WTC11 (cell line): Measurements from ENCODE around the gene MFF. TPM values are rescaled to one million over a fixed set of nuclear protein-coding genes. Genes with fewer than 3 reads are reported as not detected.

Experiments
- ATF1 ChIP-seq: sonication (generic); formaldehyde crosslinking; IDR thresholded peaks from 2 replicates; pipeline ENCODE4 v1.8.1; 2023; ENCODE audit warnings: mild to moderate bottlenecking, moderate library complexity, missing genetic modification reagents
- ESRRA ChIP-seq: sonication (generic); formaldehyde crosslinking; IDR thresholded peaks from 2 replicates; pipeline ENCODE4 v1.8.1; 2022; ENCODE audit warnings: mild to moderate bottlenecking, missing genetic modification reagents, borderline replicate concordance
- FOXK1 ChIP-seq: sonication (generic); formaldehyde crosslinking; IDR thresholded peaks from 2 replicates; pipeline ENCODE4 v1.8.0; 2022; ENCODE audit warnings: mild to moderate bottlenecking, moderate library complexity, missing genetic modification reagents
- FOXP1 ChIP-seq: sonication (generic); formaldehyde crosslinking; IDR thresholded peaks from 2 replicates; pipeline ENCODE4 v1.8.0; 2022; ENCODE audit warnings: missing genetic modification reagents, mild to moderate bottlenecking, moderate library complexity, borderline replicate concordance
- MYBL2 ChIP-seq: sonication (generic); formaldehyde crosslinking; IDR thresholded peaks from 2 replicates; pipeline ENCODE4 v1.8.1; 2023; ENCODE audit warnings: mild to moderate bottlenecking, moderate library complexity, missing genetic modification reagents
- NFYB ChIP-seq: sonication (generic); formaldehyde crosslinking; conservative IDR thresholded peaks from 2 replicates; pipeline ENCODE4 v1.8.0; 2022; ENCODE audit warnings: low read depth, missing genetic modification reagents
- RELA ChIP-seq: sonication (generic); formaldehyde crosslinking; IDR thresholded peaks from 2 replicates; pipeline ENCODE4 v1.8.1; 2022; ENCODE audit warnings: missing genetic modification reagents, mild to moderate bottlenecking, borderline replicate concordance
- SMAD3 ChIP-seq: sonication (generic); formaldehyde crosslinking; IDR thresholded peaks from 2 replicates; pipeline ENCODE4 v1.8.0; 2022; ENCODE audit warnings: missing genetic modification reagents, mild to moderate bottlenecking, borderline replicate concordance
- TCF7 ChIP-seq: sonication (generic); formaldehyde crosslinking; IDR thresholded peaks from 2 replicates; pipeline ENCODE4 v1.8.0; 2022; ENCODE audit warnings: mild to moderate bottlenecking, low read depth, missing genetic modification reagents, moderate library complexity
- ZBTB21 ChIP-seq: sonication (generic); formaldehyde crosslinking; IDR thresholded peaks from 2 replicates; pipeline ENCODE4 v1.8.1; 2023; ENCODE audit warnings: mild to moderate bottlenecking, missing genetic modification reagents, borderline replicate concordance
- ZNF138 ChIP-seq: sonication (generic); formaldehyde crosslinking; conservative IDR thresholded peaks from 2 replicates; pipeline ENCODE4 v1.8.1; 2022; ENCODE audit warnings: mild to moderate bottlenecking, moderate library complexity, missing genetic modification reagents
- ZNF219 ChIP-seq: sonication (generic); formaldehyde crosslinking; IDR thresholded peaks from 2 replicates; pipeline ENCODE4 v1.8.0; 2023; ENCODE audit warnings: missing genetic modification reagents, mild to moderate bottlenecking, borderline replicate concordance
- ZNF396 ChIP-seq: fragments of 250-450 bp; sonication (Bioruptor Pico); IDR thresholded peaks from 2 replicates; pipeline ENCODE4 v1.8.0; 2021; ENCODE audit warnings: mild to moderate bottlenecking, moderate library complexity, borderline replicate concordance
- ZNF423 ChIP-seq: fragments of 250-450 bp; sonication (Bioruptor Pico); IDR thresholded peaks from 2 replicates; pipeline ENCODE4 v2.1.2; 2022; ENCODE audit warnings: mild to moderate bottlenecking, moderate library complexity
- ZNF671 ChIP-seq: fragments of 250-450 bp; sonication (Bioruptor Pico); IDR thresholded peaks from 2 replicates; pipeline ENCODE4 v1.8.0; 2021; ENCODE audit warnings: mild to moderate bottlenecking
- total RNA-seq: library from RNA; stranded (reverse); gene quantifications from 3 replicates; pipeline ENCODE4 v1.2.3, GENCODE V29; 2021
- TF ChIP-seq, protein P1 (sequence below): sonication (generic); formaldehyde crosslinking; IDR thresholded peaks from 2 replicates; pipeline ENCODE4 v1.8.1; 2022; ENCODE audit warnings: low read depth, mild to moderate bottlenecking, moderate library complexity, missing genetic modification reagents, borderline replicate concordance
- TF ChIP-seq, protein P2 (sequence below): sonication (generic); formaldehyde crosslinking; IDR thresholded peaks from 2 replicates; pipeline ENCODE4 v1.8.1; 2023; ENCODE audit warnings: mild to moderate bottlenecking, missing genetic modification reagents
- TF ChIP-seq, protein P3 (sequence below): sonication (generic); formaldehyde crosslinking; IDR thresholded peaks from 2 replicates; pipeline ENCODE4 v1.8.1; 2023; ENCODE audit warnings: mild to moderate bottlenecking, missing genetic modification reagents, moderate library complexity
- TF ChIP-seq, protein P4 (sequence below): fragments of 250-450 bp; sonication (Bioruptor Pico); IDR thresholded peaks from 2 replicates; pipeline ENCODE4 v1.8.0; 2021; ENCODE audit warnings: mild to moderate bottlenecking
- TF ChIP-seq, protein P5 (sequence below): sonication (generic); formaldehyde crosslinking; conservative IDR thresholded peaks from 2 replicates; pipeline ENCODE4 v1.8.1; 2022; ENCODE audit warnings: mild to moderate bottlenecking, missing genetic modification reagents
- TF ChIP-seq, protein P6 (sequence below): sonication (generic); formaldehyde crosslinking; IDR thresholded peaks from 2 replicates; pipeline ENCODE4 v1.8.0; 2023; ENCODE audit warnings: mild to moderate bottlenecking, missing genetic modification reagents
- TF ChIP-seq, protein P7 (sequence below): fragments of 250-450 bp; sonication (Bioruptor Pico); IDR thresholded peaks from 2 replicates; pipeline ENCODE4 v2.1.2; 2022; ENCODE audit warnings: mild to moderate bottlenecking, moderate library complexity
- TF ChIP-seq, protein P8 (sequence below): fragments of 250-450 bp; sonication (Bioruptor Pico); IDR thresholded peaks from 2 replicates; pipeline ENCODE4 v1.9.0; 2021; ENCODE audit warnings: moderate library complexity, mild to moderate bottlenecking, inconsistent platforms, borderline replicate concordance
- TF ChIP-seq, protein P9 (sequence below): sonication (generic); formaldehyde crosslinking; conservative IDR thresholded peaks from 2 replicates; pipeline ENCODE4 v1.8.1; 2023; ENCODE audit warnings: mild to moderate bottlenecking, low read depth, missing genetic modification reagents, moderate library complexity

Gene MFF
- total RNA-seq, 1 experiment from 2014 or later: 78.5 TPM

DNA sequence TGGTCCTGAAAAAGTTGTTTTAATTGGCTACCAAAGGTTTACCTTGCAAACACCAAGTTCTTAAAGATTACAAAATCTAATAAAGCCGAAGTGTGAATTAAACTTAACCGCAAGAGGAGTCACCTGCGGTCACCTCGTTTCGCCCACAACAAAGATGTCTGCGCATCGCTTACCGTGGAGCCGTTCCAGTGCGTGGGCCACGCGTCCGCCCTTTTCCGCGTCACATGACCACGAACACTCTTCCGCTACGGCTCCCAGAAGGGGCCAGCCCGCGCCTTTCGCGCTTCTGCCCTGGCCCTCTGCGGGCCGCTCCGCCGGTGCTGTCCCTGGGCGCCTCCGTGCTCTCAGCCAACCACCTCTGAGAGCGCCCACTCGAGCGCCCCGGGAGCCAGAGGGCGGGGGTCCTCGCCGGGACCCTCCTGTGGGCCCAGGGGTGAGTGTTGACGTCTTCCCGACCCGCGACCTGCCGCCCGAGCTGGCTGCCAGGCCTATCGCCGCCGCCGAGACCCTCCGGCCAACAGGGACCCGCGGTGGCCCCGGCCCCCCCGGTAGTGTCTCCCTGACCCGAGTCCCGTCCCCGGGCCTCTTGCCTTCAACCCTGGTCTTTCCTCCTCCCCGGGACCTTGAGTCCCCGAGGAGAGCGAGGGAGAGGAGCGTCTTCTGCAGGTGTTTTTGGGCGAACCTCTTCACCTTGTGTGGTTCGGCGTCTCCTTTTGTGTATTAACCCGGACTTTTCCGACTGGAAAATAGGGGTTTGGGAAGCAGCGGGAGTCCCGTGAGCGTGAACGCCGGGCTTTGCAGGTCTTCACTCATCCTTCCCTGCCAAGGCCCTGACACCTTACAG, at the start of gene MFF (continued):
- peak; percentile 90 for TF ChIP-seq FOXP1
- peak; percentile 84 for TF ChIP-seq SMAD3 (CRISPR knock-in tag)
- TF ChIP-seq ZBTB21: no peak
- TF ChIP-seq, protein P1, sequence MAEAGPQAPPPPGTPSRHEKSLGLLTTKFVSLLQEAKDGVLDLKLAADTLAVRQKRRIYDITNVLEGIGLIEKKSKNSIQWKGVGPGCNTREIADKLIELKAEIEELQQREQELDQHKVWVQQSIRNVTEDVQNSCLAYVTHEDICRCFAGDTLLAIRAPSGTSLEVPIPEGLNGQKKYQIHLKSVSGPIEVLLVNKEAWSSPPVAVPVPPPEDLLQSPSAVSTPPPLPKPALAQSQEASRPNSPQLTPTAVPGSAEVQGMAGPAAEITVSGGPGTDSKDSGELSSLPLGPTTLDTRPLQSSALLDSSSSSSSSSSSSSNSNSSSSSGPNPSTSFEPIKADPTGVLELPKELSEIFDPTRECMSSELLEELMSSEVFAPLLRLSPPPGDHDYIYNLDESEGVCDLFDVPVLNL: no peak
- TF ChIP-seq ZNF423 (CRISPR knock-in tag): peak; percentile 67
- TF ChIP-seq, protein P2, sequence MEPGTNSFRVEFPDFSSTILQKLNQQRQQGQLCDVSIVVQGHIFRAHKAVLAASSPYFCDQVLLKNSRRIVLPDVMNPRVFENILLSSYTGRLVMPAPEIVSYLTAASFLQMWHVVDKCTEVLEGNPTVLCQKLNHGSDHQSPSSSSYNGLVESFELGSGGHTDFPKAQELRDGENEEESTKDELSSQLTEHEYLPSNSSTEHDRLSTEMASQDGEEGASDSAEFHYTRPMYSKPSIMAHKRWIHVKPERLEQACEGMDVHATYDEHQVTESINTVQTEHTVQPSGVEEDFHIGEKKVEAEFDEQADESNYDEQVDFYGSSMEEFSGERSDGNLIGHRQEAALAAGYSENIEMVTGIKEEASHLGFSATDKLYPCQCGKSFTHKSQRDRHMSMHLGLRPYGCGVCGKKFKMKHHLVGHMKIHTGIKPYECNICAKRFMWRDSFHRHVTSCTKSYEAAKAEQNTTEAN (CRISPR knock-in tag): peak; percentile 18; the same call in 1 of the 2 replicates
- TF ChIP-seq ATF1 (CRISPR knock-in tag): no peak
- peak; percentile 62; the same call in 1 of the 2 replicates for TF ChIP-seq TCF7 (CRISPR knock-in tag)
- TF ChIP-seq, protein P3, sequence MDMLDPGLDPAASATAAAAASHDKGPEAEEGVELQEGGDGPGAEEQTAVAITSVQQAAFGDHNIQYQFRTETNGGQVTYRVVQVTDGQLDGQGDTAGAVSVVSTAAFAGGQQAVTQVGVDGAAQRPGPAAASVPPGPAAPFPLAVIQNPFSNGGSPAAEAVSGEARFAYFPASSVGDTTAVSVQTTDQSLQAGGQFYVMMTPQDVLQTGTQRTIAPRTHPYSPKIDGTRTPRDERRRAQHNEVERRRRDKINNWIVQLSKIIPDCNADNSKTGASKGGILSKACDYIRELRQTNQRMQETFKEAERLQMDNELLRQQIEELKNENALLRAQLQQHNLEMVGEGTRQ (CRISPR knock-in tag): peak; percentile 99
- TF ChIP-seq, protein P4, sequence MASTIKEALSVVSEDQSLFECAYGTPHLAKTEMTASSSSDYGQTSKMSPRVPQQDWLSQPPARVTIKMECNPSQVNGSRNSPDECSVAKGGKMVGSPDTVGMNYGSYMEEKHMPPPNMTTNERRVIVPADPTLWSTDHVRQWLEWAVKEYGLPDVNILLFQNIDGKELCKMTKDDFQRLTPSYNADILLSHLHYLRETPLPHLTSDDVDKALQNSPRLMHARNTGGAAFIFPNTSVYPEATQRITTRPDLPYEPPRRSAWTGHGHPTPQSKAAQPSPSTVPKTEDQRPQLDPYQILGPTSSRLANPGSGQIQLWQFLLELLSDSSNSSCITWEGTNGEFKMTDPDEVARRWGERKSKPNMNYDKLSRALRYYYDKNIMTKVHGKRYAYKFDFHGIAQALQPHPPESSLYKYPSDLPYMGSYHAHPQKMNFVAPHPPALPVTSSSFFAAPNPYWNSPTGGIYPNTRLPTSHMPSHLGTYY (CRISPR knock-in tag): no peak
- peak; percentile 22; the same call in 1 of the 2 replicates for TF ChIP-seq ESRRA
- TF ChIP-seq, protein P5, sequence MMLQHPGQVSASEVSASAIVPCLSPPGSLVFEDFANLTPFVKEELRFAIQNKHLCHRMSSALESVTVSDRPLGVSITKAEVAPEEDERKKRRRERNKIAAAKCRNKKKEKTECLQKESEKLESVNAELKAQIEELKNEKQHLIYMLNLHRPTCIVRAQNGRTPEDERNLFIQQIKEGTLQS (CRISPR knock-in tag): 0 out of 2 replicates have a peak, but pooled peaks have one; percentile 45
- no peak for TF ChIP-seq ZNF138
- TF ChIP-seq, protein P6, sequence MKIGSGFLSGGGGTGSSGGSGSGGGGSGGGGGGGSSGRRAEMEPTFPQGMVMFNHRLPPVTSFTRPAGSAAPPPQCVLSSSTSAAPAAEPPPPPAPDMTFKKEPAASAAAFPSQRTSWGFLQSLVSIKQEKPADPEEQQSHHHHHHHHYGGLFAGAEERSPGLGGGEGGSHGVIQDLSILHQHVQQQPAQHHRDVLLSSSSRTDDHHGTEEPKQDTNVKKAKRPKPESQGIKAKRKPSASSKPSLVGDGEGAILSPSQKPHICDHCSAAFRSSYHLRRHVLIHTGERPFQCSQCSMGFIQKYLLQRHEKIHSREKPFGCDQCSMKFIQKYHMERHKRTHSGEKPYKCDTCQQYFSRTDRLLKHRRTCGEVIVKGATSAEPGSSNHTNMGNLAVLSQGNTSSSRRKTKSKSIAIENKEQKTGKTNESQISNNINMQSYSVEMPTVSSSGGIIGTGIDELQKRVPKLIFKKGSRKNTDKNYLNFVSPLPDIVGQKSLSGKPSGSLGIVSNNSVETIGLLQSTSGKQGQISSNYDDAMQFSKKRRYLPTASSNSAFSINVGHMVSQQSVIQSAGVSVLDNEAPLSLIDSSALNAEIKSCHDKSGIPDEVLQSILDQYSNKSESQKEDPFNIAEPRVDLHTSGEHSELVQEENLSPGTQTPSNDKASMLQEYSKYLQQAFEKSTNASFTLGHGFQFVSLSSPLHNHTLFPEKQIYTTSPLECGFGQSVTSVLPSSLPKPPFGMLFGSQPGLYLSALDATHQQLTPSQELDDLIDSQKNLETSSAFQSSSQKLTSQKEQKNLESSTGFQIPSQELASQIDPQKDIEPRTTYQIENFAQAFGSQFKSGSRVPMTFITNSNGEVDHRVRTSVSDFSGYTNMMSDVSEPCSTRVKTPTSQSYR: no peak
- 0 out of 2 replicates have a peak, but pooled peaks have one; percentile 7 for TF ChIP-seq NFYB (CRISPR knock-in tag)
- no peak for TF ChIP-seq ZNF396
- peak; percentile 88 for TF ChIP-seq FOXK1 (CRISPR knock-in tag)
- TF ChIP-seq, protein P7, sequence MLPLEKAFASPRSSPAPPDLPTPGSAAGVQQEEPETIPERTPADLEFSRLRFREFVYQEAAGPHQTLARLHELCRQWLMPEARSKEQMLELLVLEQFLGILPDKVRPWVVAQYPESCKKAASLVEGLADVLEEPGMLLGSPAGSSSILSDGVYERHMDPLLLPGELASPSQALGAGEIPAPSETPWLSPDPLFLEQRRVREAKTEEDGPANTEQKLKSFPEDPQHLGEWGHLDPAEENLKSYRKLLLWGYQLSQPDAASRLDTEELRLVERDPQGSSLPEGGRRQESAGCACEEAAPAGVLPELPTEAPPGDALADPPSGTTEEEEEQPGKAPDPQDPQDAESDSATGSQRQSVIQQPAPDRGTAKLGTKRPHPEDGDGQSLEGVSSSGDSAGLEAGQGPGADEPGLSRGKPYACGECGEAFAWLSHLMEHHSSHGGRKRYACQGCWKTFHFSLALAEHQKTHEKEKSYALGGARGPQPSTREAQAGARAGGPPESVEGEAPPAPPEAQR (CRISPR knock-in tag): no peak
- TF ChIP-seq, protein P8, sequence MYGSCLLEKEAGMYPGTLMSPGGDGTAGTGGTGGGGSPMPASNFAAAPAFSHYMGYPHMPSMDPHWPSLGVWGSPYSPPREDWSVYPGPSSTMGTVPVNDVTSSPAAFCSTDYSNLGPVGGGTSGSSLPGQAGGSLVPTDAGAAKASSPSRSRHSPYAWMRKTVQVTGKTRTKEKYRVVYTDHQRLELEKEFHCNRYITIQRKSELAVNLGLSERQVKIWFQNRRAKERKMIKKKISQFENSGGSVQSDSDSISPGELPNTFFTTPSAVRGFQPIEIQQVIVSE: no peak
- TF ChIP-seq ZNF671 (CRISPR knock-in tag): no peak
- TF ChIP-seq RELA (CRISPR knock-in tag): no peak; the same call in 1 of the 2 replicates
- peak; percentile 82; the same call in 1 of the 2 replicates for TF ChIP-seq MYBL2
- TF ChIP-seq ZNF219 (CRISPR knock-in tag): no peak
- TF ChIP-seq, protein P9, sequence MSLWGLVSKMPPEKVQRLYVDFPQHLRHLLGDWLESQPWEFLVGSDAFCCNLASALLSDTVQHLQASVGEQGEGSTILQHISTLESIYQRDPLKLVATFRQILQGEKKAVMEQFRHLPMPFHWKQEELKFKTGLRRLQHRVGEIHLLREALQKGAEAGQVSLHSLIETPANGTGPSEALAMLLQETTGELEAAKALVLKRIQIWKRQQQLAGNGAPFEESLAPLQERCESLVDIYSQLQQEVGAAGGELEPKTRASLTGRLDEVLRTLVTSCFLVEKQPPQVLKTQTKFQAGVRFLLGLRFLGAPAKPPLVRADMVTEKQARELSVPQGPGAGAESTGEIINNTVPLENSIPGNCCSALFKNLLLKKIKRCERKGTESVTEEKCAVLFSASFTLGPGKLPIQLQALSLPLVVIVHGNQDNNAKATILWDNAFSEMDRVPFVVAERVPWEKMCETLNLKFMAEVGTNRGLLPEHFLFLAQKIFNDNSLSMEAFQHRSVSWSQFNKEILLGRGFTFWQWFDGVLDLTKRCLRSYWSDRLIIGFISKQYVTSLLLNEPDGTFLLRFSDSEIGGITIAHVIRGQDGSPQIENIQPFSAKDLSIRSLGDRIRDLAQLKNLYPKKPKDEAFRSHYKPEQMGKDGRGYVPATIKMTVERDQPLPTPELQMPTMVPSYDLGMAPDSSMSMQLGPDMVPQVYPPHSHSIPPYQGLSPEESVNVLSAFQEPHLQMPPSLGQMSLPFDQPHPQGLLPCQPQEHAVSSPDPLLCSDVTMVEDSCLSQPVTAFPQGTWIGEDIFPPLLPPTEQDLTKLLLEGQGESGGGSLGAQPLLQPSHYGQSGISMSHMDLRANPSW (CRISPR knock-in tag): no peak
